ENCODE measurements around the gene OTULINL.
A peak's percentile ranks its signal among the peaks of the same experiment; 100 is the strongest.

Gene OTULINL

GRCh38 chr5:14577079-14577725 is 4.4 kb upstream of the OTULINL start:
- no peak overlapping the region for H3K9ac ChIP-seq (ENCODE audit: low read length in 2 of 2)
- peaks cover 8% of the 10 kb centered on the region for H3K4me1 ChIP-seq (ENCODE audit: control insufficient read depth, insufficient read depth, low read length)
- H3K4me3 ChIP-seq (ENCODE audit: low read length in 2 of 2), result no peak overlapping the region
- H3K36me3 ChIP-seq (ENCODE audit: control insufficient read depth in 2 of 2, insufficient read depth in 2 of 2, low read length in 2 of 2), result no peaks in the 10 kb centered on the region
- H3K27ac ChIP-seq (ENCODE audit: low read length), result no peak overlapping the region
- H3K27me3 ChIP-seq (ENCODE audit: control insufficient read depth in 1 of 2, insufficient read depth in 2 of 2, low read length in 2 of 2), result peaks cover 7 to 15% of the 10 kb centered on the region in 2 donors
- H3K9me3 ChIP-seq (ENCODE audit: control insufficient read depth in 2 of 2, low read length in 2 of 2), result no peaks in the 10 kb centered on the region

DNA sequence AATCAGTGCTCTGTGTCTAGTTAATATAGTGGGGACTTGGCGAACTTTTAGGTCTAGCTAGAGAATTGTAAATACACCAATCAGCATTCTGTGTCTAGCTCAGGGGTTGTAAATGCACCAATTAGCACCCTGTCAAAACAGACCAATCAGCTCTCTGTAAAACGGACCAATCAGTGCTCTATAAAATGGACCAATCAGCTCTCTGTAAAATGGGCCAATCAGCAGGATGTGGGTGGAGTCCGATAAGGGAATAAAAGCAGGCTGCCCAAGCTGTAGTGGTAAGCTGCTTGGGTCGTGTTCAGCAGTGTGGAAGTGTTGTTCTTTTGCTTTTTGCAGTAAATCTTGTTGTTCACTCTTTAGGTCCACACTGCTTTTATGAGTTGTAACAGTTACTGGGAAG is 3.6 kb upstream of the OTULINL start:
- H3K36me3 ChIP-seq (ENCODE audit: control insufficient read depth in 2 of 2, insufficient read depth in 2 of 2, low read length in 2 of 2), result no peaks in the 10 kb centered on the region
- no peak overlapping the region for H3K27ac ChIP-seq (ENCODE audit: low read length)
- peaks cover 13% of the 10 kb centered on the region for H3K4me1 ChIP-seq (ENCODE audit: control insufficient read depth, insufficient read depth, low read length)
- no peak overlapping the region for H3K9ac ChIP-seq (ENCODE audit: low read length in 2 of 2)
- H3K4me3 ChIP-seq (ENCODE audit: low read length in 2 of 2), result no peak overlapping the region
- no peaks in the 10 kb centered on the region for H3K9me3 ChIP-seq (ENCODE audit: control insufficient read depth in 2 of 2, low read length in 2 of 2)
- H3K27me3 ChIP-seq (ENCODE audit: control insufficient read depth in 1 of 2, insufficient read depth in 2 of 2, low read length in 2 of 2), result peaks cover 7 to 15% of the 10 kb centered on the region in 2 donors

GRCh38 chr5:14579246-14579645 is 2.3 kb upstream of the OTULINL start:
- no peak overlapping the region for H3K4me3 ChIP-seq (ENCODE audit: low read length in 2 of 2)
- H3K36me3 ChIP-seq (ENCODE audit: control insufficient read depth in 2 of 2, insufficient read depth in 2 of 2, low read length in 2 of 2), result no peaks in the 10 kb centered on the region
- peaks cover 7 to 15% of the 10 kb centered on the region in 2 donors for H3K27me3 ChIP-seq (ENCODE audit: control insufficient read depth in 1 of 2, insufficient read depth in 2 of 2, low read length in 2 of 2)
- H3K9me3 ChIP-seq (ENCODE audit: control insufficient read depth in 2 of 2, low read length in 2 of 2), result no peaks in the 10 kb centered on the region
- H3K27ac ChIP-seq (ENCODE audit: low read length), result no peak overlapping the region
- H3K9ac ChIP-seq (ENCODE audit: low read length in 2 of 2), result no peak overlapping the region
- H3K4me1 ChIP-seq (ENCODE audit: control insufficient read depth, insufficient read depth, low read length), result peaks cover 13% of the 10 kb centered on the region

DNA sequence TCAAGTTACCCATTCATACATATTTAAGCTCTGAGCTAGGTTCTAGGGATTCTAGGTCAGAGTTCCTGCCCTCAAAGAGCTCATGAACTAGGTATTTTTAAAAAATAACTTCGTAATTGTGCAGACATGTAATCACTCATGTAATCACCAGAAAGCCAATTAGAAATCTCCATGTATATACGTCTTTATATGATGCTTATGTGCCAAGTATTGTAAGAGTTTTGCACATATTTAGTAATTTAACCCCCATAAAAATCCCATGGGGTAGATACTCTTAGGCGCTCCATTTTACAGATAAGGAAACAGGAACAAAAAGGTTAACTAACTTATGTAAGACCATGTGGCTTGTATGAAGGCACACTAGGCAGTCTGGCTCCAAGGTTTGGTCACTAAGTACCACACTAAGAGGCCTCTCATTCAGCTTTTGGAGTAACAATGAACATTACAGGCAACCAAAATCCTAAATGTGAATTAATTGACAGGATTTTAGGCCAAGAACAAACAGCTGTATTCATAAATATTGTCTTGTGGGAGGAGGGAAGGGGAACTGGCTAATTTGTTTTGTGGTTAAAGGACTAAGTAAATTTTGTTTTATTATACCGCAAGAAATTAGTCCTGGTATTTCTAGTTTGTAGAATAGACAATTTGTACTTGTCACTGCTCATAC is 1.7 kb upstream of the OTULINL start:
- Histone ChIP-seq H3K4me1 (ENCODE audit: control insufficient read depth, insufficient read depth, low read length) (peaks cover 13% of the 10 kb centered on the region), H3K36me3 (ENCODE audit: control insufficient read depth in 2 of 2, insufficient read depth in 2 of 2, low read length in 2 of 2) (no peaks in the 10 kb centered on the region), H3K9me3 (ENCODE audit: control insufficient read depth in 2 of 2, low read length in 2 of 2) (no peaks in the 10 kb centered on the region), H3K27ac (ENCODE audit: low read length) (no peak overlapping the region), H3K4me3 (ENCODE audit: low read length in 2 of 2) (no peak overlapping the region), H3K9ac (ENCODE audit: low read length in 2 of 2) (no peak overlapping the region), H3K27me3 (ENCODE audit: control insufficient read depth in 1 of 2, insufficient read depth in 2 of 2, low read length in 2 of 2) (peaks cover 7 to 14% of the 10 kb centered on the region in 2 donors)

- Histone ChIP-seq H3K27me3 (ENCODE audit: control insufficient read depth in 1 of 2, insufficient read depth in 2 of 2, low read length in 2 of 2) (peaks cover 7 to 11% of the 10 kb centered on the region in 2 donors), H3K4me3 (ENCODE audit: low read length in 2 of 2) (no peak overlapping the region), H3K27ac (ENCODE audit: low read length) (no peak overlapping the region)
Measured at GRCh38 chr5:14580398-14581034, 1.1 kb upstream of the OTULINL start.

DNA sequence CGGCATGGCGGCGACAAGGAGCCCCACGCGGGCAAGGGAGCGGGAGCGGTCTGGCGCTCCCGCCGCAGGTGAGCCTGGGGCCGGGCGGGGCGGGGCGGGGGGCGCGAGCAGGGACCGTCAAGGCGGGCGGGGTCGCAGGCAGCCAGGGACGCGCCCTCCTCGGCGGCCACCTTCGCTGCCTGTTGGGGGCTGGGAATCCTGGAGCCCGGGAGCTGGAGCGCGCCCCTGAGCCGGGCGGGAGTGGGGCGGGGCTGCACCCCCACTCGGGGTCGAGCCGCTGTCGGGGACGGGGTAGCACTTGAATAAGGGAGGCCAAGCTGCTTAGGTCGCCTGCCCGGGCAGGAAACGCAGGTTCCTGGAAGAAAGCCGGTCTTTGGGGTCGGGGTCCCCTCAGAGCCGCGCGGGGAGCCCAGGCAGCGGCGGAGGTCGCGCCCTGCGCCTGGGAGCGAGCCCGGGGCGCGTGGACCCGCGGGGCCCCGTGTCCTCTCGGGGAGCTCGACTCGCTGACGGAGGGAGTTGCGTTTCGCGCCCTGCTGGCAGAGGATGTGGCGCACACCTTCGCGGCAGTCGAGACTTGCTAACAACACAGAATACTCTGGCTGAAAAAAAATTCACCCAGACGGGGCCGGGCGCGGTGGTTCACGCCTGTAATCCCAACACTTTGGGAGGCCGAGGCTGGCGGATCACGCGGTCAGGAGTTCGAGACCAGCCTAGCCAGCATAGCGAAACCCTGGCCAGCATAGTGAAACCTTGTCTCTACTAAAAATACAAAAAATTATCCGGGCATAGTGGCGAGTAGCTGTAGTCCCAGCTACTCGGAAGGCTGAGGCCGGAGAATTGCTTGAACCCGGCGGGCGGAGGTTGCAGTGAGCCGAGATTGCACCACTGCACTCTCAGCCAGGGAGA is 552 bp downstream of the OTULINL start:
- Histone ChIP-seq H3K27me3 (ENCODE audit: control insufficient read depth in 1 of 2, insufficient read depth in 2 of 2, low read length in 2 of 2) (peaks cover 7 to 11% of the 10 kb centered on the region in 2 donors), H3K27ac (ENCODE audit: low read length) (no peak overlapping the region), H3K36me3 (ENCODE audit: control insufficient read depth in 2 of 2, insufficient read depth in 2 of 2, low read length in 2 of 2) (no peaks in the 10 kb centered on the region), H3K4me3 (ENCODE audit: low read length in 2 of 2) (peak overlapping the region; percentile 51 to 77), H3K9me3 (ENCODE audit: control insufficient read depth in 2 of 2, low read length in 2 of 2) (no peaks in the 10 kb centered on the region), H3K9ac (ENCODE audit: low read length in 2 of 2) (no peak overlapping the region), H3K4me1 (ENCODE audit: control insufficient read depth, insufficient read depth, low read length) (peaks cover 13% of the 10 kb centered on the region)

More at GRCh38 chr5:14580398-14581034, 1.1 kb upstream of the OTULINL start:
- Histone ChIP-seq H3K4me1 (ENCODE audit: control insufficient read depth, insufficient read depth, low read length) (peaks cover 13% of the 10 kb centered on the region), H3K36me3 (ENCODE audit: control insufficient read depth in 2 of 2, insufficient read depth in 2 of 2, low read length in 2 of 2) (no peaks in the 10 kb centered on the region), H3K9me3 (ENCODE audit: control insufficient read depth in 2 of 2, low read length in 2 of 2) (no peaks in the 10 kb centered on the region), H3K9ac (ENCODE audit: low read length in 2 of 2) (no peak overlapping the region)

DNA sequence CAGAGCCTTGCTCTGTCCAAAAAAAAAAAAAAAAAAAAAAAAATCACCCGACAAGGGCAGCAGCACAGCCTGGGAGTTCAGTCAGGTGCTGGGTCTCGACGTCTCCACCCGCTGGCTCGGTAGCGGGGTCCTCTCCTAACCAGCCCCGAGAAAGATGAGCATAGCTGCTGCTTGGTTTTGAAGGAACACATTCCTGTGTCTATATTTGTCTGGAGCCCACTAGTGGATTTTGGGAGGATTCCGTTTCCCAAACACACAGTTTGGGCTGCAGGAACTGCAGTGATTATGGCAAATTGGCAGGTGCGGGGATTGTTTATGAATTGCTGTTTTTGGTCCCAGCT is 1.2 kb downstream of the OTULINL start:
- Histone ChIP-seq H3K4me3 (ENCODE audit: low read length in 2 of 2) (peak overlapping the region in 1 of 2 donors; percentile 77), H3K4me1 (ENCODE audit: control insufficient read depth, insufficient read depth, low read length) (peaks cover 13% of the 10 kb centered on the region), H3K27ac (ENCODE audit: low read length) (no peak overlapping the region), H3K27me3 (ENCODE audit: control insufficient read depth in 1 of 2, insufficient read depth in 2 of 2, low read length in 2 of 2) (peaks cover 7 to 11% of the 10 kb centered on the region in 2 donors), H3K36me3 (ENCODE audit: control insufficient read depth in 2 of 2, insufficient read depth in 2 of 2, low read length in 2 of 2) (no peaks in the 10 kb centered on the region), H3K9ac (ENCODE audit: low read length in 2 of 2) (no peak overlapping the region), H3K9me3 (ENCODE audit: control insufficient read depth in 2 of 2, low read length in 2 of 2) (no peaks in the 10 kb centered on the region)

DNA sequence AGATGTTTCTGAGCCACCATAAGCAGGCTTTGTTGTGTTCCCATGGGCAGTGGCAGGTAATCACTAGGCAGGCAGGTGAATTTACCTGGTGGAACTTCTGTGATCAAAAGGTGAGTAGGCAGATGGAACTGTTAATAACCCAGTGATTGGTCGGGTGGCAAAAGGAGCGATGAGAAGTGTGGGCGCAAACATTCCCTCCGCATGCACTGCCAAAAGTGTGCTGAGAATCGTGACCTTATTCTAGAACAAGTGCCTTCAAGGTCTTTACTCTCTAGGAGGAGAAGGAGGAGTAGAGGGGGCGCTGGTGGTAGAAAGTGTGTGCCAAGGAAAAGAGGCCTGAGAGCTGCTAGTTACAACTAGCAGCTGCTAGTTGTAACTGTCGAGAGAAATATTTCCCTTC is 3.3 kb downstream of the OTULINL start:
- H3K36me3 ChIP-seq (ENCODE audit: control insufficient read depth in 2 of 2, insufficient read depth in 2 of 2, low read length in 2 of 2), result no peaks in the 10 kb centered on the region
- H3K4me3 ChIP-seq (ENCODE audit: low read length in 2 of 2), result no peak overlapping the region
- peaks cover 0 to 4% of the 10 kb centered on the region in 2 donors for H3K27me3 ChIP-seq (ENCODE audit: control insufficient read depth in 1 of 2, insufficient read depth in 2 of 2, low read length in 2 of 2)
- H3K27ac ChIP-seq (ENCODE audit: low read length), result no peak overlapping the region
- no peaks in the 10 kb centered on the region for H3K9me3 ChIP-seq (ENCODE audit: control insufficient read depth in 2 of 2, low read length in 2 of 2)
- peaks cover 13% of the 10 kb centered on the region for H3K4me1 ChIP-seq (ENCODE audit: control insufficient read depth, insufficient read depth, low read length)
- no peak overlapping the region for H3K9ac ChIP-seq (ENCODE audit: low read length in 2 of 2)

GRCh38 chr5:14587150-14587549 is 5.6 kb downstream of the OTULINL start:
- H3K9me3 ChIP-seq (ENCODE audit: control insufficient read depth in 2 of 2, low read length in 2 of 2), result no peaks in the 10 kb centered on the region
- H3K36me3 ChIP-seq (ENCODE audit: control insufficient read depth in 2 of 2, insufficient read depth in 2 of 2, low read length in 2 of 2), result no peaks in the 10 kb centered on the region
- no peak overlapping the region for H3K27ac ChIP-seq (ENCODE audit: low read length)
- H3K4me1 ChIP-seq (ENCODE audit: control insufficient read depth, insufficient read depth, low read length), result peaks cover 6% of the 10 kb centered on the region
- H3K9ac ChIP-seq (ENCODE audit: low read length in 2 of 2), result no peak overlapping the region
- H3K27me3 ChIP-seq (ENCODE audit: control insufficient read depth in 1 of 2, insufficient read depth in 2 of 2, low read length in 2 of 2), result no peaks in the 10 kb centered on the region
- H3K4me3 ChIP-seq (ENCODE audit: low read length in 2 of 2), result no peak overlapping the region

- H3K27ac ChIP-seq (ENCODE audit: low read length), result no peak overlapping the region
- H3K36me3 ChIP-seq (ENCODE audit: control insufficient read depth in 2 of 2, insufficient read depth in 2 of 2, low read length in 2 of 2), result no peaks in the 10 kb centered on the region
- no peak overlapping the region for H3K4me3 ChIP-seq (ENCODE audit: low read length in 2 of 2)
- no peaks in the 10 kb centered on the region for H3K4me1 ChIP-seq (ENCODE audit: control insufficient read depth, insufficient read depth, low read length)
- no peaks in the 10 kb centered on the region for H3K27me3 ChIP-seq (ENCODE audit: control insufficient read depth in 1 of 2, insufficient read depth in 2 of 2, low read length in 2 of 2)
- no peaks in the 10 kb centered on the region for H3K9me3 ChIP-seq (ENCODE audit: control insufficient read depth in 2 of 2, low read length in 2 of 2)
- no peak overlapping the region for H3K9ac ChIP-seq (ENCODE audit: low read length in 2 of 2)
Measured at GRCh38 chr5:14588145-14588544, 6.6 kb downstream of the OTULINL start.
